ENCODE measurements around the gene RXFP4.
"Not testable (repeated sequence)": the region's sequence is repeated elsewhere in the genome, so short reads cannot be mapped to it uniquely, and the experiment has no call there.

The RXFP4 gene, protein sequence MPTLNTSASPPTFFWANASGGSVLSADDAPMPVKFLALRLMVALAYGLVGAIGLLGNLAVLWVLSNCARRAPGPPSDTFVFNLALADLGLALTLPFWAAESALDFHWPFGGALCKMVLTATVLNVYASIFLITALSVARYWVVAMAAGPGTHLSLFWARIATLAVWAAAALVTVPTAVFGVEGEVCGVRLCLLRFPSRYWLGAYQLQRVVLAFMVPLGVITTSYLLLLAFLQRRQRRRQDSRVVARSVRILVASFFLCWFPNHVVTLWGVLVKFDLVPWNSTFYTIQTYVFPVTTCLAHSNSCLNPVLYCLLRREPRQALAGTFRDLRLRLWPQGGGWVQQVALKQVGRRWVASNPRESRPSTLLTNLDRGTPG

DNA sequence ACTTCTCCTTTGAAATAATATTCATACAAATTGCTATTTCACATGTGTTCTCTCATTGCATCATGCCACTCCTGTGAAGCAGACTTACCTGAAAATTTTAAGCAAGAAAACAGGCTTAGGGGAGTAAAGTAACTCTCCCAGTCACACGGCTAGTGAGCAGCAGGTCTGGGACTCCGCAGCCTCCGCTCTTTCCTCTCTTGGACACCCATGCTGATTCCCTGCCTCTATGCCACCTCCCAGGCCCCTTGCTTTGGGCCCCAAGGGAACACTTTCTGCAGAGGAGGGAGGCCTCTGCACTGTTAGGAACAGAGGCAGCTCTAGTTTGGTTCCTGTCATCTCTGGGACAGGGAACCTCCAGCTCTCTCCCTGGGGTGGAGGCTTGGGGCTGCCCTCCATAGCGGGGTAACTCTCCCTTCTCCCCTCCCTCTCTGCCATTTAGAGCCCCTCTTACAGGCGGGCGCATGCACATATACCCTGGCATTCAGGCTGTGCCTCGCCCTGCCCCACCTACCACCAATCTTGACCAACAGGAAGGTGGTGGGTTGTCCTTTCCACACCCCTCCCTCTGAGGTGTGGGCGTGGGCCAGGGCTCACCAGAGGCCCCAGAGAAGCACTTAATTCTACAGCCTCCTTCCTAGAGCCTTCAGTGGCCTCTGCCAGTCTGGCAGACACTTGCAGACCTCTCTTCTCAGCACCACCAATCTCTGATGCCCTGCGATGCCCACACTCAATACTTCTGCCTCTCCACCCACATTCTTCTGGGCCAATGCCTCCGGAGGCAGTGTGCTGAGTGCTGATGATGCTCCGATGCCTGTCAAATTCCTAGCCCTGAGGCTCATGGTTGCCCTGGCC lies at the start of gene RXFP4:
Gene RXFP4 (plus strand): TSS at position 646 of the 852 bp plus-strand sequence. CDS start 72 bp downstream, at position 718.
- no peak for DNase-seq

DNA sequence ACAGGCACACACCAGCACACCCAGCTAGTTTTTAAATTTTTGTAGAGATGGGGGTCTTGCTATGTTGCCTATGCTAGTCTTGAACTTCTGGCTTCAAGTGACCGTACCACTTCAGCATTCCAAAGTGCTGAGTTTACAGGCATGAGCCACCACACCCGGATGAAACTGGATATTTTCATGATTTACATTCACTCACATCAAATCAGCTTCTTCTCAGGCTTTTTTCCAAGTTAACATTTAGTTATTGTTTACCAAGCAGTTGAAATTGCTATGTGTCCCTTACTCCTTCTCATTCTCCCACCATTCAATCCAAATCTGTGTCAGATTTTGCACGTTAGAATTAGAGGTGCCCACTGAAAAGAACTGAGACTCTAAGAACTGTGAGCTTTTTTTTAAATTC lies 48.6 kb upstream of the RXFP4 start:
- no peak for DNase-seq

- DNase-seq: peak; percentile 30
These were observed 47.9 kb upstream of the RXFP4 start for GRCh38 chr1:155893389-155894142.

- DNase-seq: not testable (repeated sequence)
These were observed 45.8 kb upstream of the RXFP4 start for GRCh38 chr1:155895617-155896016.

- not testable (repeated sequence) for DNase-seq
These were observed 45.0 kb upstream of the RXFP4 start for GRCh38 chr1:155896476-155896875.

- DNase-seq: no peak
These were observed 43.7 kb upstream of the RXFP4 start for GRCh38 chr1:155897746-155898145.

GRCh38 chr1:155898888-155899287 lies 42.5 kb upstream of the RXFP4 start:
- DNase-seq: no peak

- no peak for DNase-seq
These were observed 41.8 kb upstream of the RXFP4 start for GRCh38 chr1:155899683-155900082.

- DNase-seq: no peak
These were observed 41.3 kb upstream of the RXFP4 start for GRCh38 chr1:155900161-155900560.

GRCh38 chr1:155904261-155904660 lies 37.2 kb upstream of the RXFP4 start:
- DNase-seq: no peak

DNA sequence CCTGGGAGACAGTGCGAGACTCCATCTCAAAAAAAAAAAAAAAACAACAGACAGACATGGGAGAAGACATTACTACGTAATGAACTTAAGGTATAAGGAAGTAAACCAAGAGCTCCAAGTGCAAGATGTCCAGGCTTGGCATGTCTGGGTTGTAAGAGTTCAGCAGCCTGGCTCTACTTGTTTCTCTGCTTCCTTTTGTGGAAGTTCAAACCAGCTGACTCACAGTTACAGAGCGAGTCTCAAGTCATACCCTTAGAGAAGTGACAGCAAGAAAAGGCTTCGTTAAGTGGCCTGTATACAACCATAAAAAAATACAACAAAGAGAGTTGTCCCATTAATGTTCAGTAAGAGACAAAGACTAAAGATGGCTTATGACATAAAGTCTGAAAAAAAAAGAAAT lies 31.5 kb upstream of the RXFP4 start:
- no peak for DNase-seq

- no peak for DNase-seq
These were observed 30.8 kb upstream of the RXFP4 start for GRCh38 chr1:155910621-155911121.

GRCh38 chr1:155911156-155912055 lies 30.0 kb upstream of the RXFP4 start, which contains the start of gene RIT1:
Gene RIT1, minus strand, starts transcription at chr1:155911349. Its CDS starts 588 bp downstream, at chr1:155910761.
- DNase-seq: peak; percentile 51

- no peak for DNase-seq
These were observed 29.3 kb upstream of the RXFP4 start for GRCh38 chr1:155912056-155912536.

GRCh38 chr1:155913969-155914757 lies 27.3 kb upstream of the RXFP4 start:
- no peak for DNase-seq

- DNase-seq: no peak
These were observed 22.8 kb upstream of the RXFP4 start for GRCh38 chr1:155918660-155919059.

GRCh38 chr1:155919801-155920200 lies 21.6 kb upstream of the RXFP4 start:
- no peak for DNase-seq

- no peak for DNase-seq
These were observed 20.7 kb upstream of the RXFP4 start for GRCh38 chr1:155920717-155921116.

DNA sequence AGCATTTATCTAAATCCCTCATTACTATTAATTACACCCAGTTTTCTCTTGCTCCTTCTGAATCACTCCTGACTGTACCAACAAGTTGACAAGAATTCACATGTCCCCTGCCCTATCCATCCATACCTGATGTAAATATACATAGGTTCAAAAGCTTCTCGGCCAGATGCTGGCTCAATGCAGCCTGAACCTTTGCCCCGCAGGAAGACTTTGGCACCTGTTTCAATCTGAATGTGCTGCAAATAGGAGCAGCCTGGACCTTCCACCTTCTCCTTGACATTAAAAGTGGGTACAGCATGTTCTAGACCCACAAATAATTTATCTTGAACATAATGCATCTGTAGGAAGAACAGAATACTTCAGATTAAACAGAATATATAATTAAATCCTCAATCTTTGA lies 15.9 kb upstream of the RXFP4 start:
- DNase-seq: no peak

- no peak for DNase-seq
These were observed 12.4 kb upstream of the RXFP4 start for GRCh38 chr1:155929057-155929456.

GRCh38 chr1:155930725-155931124 lies 10.7 kb upstream of the RXFP4 start:
- not testable (repeated sequence) for DNase-seq

Measured in T1000 (cell line).